ENCODE measurements around the gene SEC11C.

Gene SEC11C

GRCh38 chr18:59144483-59144882 lies 4.8 kb downstream of the SEC11C start:
- no peak for DNase-seq (ENCODE audit: low read depth, low spot score)

- no peak for DNase-seq (ENCODE audit: low read depth, low spot score)
These were observed 5.4 kb downstream of the SEC11C start for GRCh38 chr18:59145055-59145454.

- no peak for DNase-seq (ENCODE audit: low read depth, low spot score)
These were observed 8.5 kb downstream of the SEC11C start for GRCh38 chr18:59148192-59148591.

GRCh38 chr18:59149007-59149406 lies 9.3 kb downstream of the SEC11C start:
- DNase-seq (ENCODE audit: low read depth, low spot score): no peak

GRCh38 chr18:59149416-59149815 lies 9.7 kb downstream of the SEC11C start:
- no peak for DNase-seq (ENCODE audit: low read depth, low spot score)

- no peak for DNase-seq (ENCODE audit: low read depth, low spot score)
These were observed 10.6 kb downstream of the SEC11C start for GRCh38 chr18:59150236-59150635.

GRCh38 chr18:59155153-59155552 lies 15.5 kb downstream of the SEC11C start:
- no peak for DNase-seq (ENCODE audit: low read depth, low spot score)

GRCh38 chr18:59156316-59156715 lies 16.6 kb downstream of the SEC11C start:
- DNase-seq (ENCODE audit: low read depth, low spot score): no peak

DNA sequence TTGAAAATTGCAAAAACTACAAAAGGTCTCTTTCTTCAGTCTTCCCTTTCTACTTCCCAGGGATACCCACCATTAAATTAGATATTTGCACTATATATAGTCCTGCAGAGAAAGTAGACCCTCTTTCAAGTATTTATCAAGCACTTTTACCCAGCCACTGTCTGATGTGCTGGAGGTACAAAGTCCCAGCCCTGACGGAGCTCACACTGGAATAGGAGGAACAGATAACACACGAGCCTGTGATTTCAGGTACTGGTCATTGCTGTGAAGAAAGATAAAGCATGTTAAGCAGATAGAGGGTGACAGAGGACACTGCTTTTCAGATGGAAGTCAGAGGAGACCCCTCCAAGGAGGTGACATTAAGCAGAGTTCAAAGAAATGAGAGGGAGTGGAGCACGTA lies 19.6 kb downstream of the SEC11C start:
- no peak for DNase-seq (ENCODE audit: low read depth, low spot score)

DNA sequence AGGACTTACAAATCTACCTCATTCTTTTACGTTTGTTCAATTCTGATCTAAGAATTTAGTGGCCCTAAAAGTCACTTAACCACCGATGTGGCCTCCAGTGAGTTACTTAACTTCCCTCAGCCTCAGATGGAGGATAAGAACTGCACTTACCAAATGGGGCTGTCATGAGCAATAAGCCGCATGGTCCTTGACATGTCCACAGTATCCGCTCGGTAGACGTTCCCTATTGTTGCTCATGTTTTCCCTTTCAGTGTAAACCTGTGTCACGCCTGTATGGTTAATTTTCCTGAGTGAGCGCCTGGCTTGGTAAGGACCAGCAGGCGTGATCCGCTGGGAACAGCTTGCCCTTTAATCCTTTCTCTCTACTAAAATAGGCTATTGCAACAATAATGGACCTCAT lies 20.3 kb downstream of the SEC11C start:
- no peak for DNase-seq (ENCODE audit: low read depth, low spot score)

DNA sequence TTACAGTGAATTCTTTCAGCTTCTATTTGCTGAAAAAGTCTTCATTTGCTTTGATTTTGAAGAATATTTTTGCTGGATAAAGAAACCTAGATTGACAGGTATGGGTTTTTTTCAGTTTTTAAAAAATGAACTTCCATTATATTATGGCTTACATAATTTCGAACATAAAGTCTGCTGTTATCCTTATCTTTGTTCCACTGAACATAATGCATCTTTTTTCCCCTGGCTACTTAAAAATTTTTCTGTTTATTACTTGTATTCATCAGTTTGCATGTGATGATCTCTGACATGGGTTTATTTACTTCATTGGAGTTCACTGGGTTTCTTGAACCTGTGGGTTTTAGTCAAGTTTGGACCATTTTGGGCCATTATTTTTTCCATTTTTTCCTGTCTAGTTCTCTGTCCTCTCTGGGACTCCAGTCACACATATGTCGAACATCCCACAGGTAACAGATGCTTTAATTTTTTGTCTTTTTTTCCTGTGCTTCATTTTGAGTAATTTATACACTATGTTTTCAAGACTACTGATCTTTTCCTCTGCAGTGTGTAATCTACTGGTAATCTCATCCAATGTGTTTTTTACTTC lies 33.1 kb downstream of the SEC11C start:
- DNase-seq (ENCODE audit: low read depth, low spot score): no peak

GRCh38 chr18:59177485-59177884 lies 37.8 kb downstream of the SEC11C start:
- no peak for DNase-seq (ENCODE audit: low read depth, low spot score)

DNA sequence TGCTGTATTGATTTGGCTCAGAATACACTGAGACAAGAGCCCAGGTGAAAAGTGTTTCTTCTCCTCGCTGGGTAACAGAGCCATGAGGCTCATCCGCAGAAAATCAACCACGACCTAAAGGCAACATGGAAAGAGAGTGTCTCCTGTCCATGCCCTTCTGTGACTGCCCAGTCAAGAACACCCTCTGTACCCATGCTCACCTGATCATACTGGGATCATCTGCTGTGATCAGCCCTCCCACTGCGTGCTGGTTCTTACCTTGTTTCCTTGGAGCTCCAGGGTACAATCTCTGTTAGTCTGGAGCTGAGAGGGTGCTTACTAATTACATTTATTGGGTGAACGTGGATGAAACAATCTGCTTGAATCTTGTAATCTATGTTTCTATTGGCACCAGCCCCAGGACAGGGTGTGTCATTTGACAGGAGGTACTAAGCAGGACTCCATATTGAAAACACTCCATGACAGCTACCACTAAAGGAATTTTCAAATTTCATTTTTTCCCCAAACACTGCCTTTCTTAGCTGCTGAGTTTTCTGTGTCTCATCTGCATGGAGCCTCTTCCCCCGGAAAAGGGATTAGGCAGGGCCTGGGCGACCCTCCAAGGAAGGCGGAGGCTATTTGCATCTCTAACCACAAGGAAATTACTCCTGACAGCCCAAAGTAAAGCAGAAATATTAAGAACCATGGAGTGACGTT lies 40.6 kb downstream of the SEC11C start:
- no peak for DNase-seq (ENCODE audit: low read depth, low spot score)

DNA sequence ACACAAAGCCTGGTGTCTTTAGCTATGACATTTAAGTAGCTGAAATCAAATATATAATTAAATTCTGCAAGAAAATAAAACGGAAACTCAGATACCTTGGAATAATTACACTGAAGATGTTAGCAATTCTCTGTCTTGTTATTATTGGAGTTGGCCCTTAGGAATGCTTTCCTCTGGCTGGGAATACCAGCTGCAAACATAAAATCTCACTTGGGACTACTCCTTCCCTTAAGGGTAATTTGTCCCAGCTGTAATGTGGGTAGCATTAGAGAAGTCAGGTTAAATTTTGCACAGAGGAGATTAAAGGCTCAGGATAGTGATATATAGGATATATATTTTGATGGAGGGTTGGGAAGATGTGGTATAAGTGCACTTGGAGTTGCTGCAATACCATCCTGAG lies 43.0 kb downstream of the SEC11C start:
- no peak for DNase-seq (ENCODE audit: low read depth, low spot score)

DNA sequence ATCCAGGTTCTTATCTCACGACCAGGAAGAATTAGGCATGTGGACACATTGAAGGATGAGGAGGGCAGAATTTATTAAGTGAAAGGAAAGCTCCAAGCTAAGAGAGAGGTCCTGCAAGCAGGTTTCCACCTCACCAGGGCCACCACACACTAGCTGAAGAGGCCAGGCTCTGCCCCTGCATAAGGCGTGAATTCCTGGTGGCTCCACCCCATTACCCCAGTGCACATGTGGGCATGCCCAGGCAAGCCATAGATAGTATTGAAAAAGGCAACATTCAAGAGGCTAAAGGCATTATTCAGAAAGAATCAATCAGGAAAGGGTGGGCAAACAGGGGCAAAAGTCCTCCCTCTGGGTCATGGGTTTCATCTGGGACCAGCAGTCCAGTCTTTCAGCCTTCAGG lies 49.3 kb downstream of the SEC11C start:
- DNase-seq (ENCODE audit: low read depth, low spot score): no peak

- no peak for DNase-seq (ENCODE audit: low read depth, low spot score)
These were observed 50.1 kb downstream of the SEC11C start for GRCh38 chr18:59189746-59190145.

- no peak for DNase-seq (ENCODE audit: low read depth, low spot score)
These were observed 56.6 kb downstream of the SEC11C start for GRCh38 chr18:59196161-59196725.

DNA sequence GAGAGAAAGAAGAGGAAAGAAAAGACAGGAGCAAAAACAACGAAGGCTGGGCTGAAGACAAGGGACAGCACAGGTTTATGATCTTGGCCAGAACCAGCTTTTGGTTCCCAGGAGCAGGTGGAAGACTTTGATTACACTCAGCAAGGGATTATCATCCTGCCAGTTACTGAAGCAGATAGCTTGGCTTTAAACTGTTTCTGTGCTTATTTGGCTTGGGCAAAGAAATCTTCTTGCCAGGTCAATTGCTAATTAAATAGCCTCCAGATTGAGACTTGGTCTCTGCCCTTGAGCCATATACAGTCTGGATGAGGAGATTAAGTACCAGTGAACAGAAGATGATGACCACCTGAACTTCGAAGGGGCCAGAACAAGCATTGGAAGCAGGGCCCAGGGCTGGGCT lies 58.0 kb downstream of the SEC11C start:
- no peak for DNase-seq (ENCODE audit: low read depth, low spot score)

GRCh38 chr18:59198215-59198614 lies 58.5 kb downstream of the SEC11C start:
- DNase-seq (ENCODE audit: low read depth, low spot score): no peak

DNA sequence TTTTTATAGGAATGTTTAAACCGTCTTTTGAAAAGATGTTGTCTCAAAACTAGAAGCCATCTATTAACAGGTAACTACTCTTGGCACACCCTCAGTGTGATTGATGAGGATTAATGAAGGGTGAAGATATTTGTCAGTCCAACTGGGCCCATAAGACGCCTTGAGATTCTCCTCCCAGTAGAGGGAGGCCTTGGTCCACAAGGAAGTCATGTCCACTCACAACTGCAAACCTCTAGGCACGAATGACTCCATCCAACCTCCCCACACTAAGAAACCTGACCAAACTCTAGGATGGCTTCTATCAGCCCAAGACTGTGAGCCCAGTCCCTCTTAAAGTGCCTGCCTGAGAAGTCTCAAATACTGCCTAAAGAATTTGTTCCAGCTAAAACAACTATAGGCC lies 61.1 kb downstream of the SEC11C start:
- DNase-seq (ENCODE audit: low read depth, low spot score): no peak

DNA sequence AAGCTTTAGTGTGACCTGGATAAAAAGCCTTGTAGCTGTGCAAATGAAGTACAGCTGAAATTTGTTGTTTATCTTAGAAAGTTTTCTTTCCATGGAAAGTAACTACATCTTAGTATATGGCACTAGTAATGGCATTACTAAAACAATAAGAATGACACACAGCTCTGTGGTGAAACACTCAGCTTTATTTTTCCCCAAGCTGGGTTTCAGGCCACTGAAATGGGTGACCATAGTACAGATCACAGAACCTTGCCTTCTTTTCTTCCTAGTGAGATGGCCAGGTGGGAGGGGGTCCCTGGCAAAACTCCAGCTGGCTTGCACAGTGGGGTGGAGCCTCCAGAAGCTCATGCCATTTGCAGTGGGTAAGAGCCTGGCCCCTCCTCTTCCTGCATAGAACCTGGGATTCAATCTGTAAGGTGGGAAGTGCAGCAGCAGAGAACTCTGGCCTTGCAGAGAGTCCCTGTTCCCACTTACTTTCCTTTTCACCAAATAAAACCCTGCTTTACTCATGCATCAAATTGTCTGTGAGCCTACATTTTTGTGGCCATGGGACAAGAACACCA lies 62.7 kb downstream of the SEC11C start:
- DNase-seq (ENCODE audit: low read depth, low spot score): no peak

GRCh38 chr18:59207506-59207905 lies 67.8 kb downstream of the SEC11C start:
- DNase-seq (ENCODE audit: low read depth, low spot score): no peak

All from brain pericyte (primary cell).